Dermis blood vessel endothelial cell (primary cell): ENCODE measurements around the gene SLC16A1. TPM values are rescaled to one million over a fixed set of nuclear protein-coding genes. Genes with fewer than 3 reads are reported as not detected.
"Not testable (repeated sequence)": the region's sequence is repeated elsewhere in the genome, so short reads cannot be mapped to it uniquely, and the experiment has no call there.

Experiments used
- DNase-seq: peaks from one replicate; pipeline ENCODE4 v3.0.0; 2010
- total RNA-seq: library from RNA; depleted of rRNA; stranded (reverse); fragments of >200 nt; gene quantifications from 2 replicates; pipeline ENCODE4 v1.2.3, GENCODE V29; 2014

SLC16A1 gene, protein sequence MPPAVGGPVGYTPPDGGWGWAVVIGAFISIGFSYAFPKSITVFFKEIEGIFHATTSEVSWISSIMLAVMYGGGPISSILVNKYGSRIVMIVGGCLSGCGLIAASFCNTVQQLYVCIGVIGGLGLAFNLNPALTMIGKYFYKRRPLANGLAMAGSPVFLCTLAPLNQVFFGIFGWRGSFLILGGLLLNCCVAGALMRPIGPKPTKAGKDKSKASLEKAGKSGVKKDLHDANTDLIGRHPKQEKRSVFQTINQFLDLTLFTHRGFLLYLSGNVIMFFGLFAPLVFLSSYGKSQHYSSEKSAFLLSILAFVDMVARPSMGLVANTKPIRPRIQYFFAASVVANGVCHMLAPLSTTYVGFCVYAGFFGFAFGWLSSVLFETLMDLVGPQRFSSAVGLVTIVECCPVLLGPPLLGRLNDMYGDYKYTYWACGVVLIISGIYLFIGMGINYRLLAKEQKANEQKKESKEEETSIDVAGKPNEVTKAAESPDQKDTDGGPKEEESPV
- total RNA-seq, result 94.8 and 99.7 TPM in 2 replicates

DNA sequence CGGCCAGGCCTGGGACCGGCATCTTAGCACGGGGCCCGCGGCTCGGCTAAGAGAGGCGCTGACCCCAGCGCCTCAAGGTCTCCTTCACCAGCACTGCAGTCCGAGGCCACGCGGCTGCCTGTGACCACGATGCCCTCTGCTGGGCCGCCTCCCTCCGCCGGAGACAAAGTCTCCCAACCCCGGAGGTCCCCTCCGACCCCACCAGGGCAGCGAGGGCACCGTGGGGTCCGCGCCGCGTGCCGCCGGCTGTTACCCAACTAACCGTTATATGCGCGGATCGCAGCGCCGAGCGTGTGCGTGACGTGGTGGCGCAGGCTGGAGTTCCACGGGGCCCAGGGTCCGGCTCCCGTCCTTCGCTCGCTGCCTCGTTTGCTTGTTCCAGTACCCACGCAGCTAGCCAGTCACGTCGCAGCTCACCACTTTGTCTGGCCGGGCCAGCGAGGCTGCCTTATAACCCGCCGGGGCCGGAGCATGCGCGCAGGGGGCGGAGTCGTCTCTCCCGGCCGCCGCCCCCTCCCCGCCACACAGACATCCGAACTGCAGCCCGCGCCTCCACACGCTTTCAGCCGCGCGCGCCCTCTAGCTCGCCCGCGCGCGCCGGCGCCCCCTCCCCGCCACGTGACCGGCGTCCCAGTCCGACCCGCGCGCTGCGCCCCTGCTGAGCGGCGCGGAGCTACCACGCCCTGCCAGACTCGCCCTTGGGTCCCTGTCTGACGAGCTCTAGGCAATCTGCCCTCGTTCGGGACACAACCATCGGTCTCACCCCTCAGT lies at the start of gene SLC16A1:
Gene SLC16A1, minus strand, starts transcription at position 424 of the 771 bp plus-strand sequence. CDS start 26,888 bp downstream, outside the sequence.
- peak; percentile 97 for DNase-seq

DNA sequence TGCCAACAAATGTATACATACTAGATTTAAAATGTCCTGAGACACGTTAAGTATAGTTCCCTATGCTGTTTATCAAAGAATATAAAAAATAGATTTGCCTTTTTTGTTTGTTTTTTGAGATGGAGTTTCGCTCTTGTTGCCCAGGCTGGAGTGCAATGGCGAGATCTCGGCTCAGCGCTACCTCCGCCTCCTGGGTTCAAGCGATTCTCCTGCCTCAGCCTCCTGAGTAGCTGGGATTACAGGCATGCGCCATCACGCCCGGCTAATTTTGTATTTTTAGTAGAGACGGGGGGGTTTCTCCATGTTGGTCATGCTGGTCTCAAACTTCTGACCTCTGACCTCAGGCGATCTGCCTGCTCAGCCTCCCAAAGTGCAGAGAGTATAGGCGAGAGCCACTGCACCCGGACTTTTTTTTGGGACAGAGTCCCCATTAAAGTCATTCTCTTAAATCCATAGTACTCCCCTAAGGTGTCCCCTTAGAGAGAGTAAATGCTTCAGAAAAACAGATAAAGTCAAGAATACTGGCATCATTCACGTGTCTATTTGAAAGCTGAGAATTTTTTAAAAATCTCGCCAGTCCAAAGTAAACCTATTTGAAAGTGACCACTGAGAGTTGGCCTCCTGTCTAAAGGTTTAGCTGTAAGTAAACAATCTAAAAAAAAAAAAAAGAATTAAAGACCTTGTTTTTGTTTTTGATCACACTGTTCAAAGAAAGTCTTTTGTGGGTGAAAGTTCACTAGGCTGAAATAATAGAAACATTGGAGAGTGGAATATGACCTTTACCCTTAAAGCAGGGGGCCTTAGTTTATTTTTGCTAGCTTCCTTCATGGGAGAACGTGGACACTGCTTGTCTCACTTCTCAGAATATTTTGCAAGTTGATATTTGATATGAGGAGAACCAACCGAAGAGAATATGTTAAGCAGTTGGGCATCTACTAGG lies 48.0 kb upstream of the SLC16A1 start:
- no peak for DNase-seq

DNA sequence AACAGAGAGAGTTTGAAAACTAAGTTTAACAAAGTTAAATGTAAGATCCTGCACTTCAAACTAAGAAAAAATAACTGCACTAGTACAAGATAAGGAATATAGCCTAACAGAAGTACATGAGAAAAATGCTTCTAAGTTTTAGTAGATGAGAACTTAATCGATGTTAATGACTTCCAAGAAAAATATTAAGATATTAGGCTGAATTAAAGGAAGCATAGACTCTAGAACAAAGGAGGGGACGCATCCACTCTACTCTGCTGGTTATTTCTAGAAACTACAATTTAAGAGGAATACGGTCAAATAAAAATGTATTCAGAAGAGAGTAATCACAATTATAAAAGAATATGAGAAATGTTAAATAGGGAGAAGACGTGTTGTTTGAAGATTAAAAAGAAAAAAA lies 46.3 kb upstream of the SLC16A1 start:
- DNase-seq, result no peak

DNA sequence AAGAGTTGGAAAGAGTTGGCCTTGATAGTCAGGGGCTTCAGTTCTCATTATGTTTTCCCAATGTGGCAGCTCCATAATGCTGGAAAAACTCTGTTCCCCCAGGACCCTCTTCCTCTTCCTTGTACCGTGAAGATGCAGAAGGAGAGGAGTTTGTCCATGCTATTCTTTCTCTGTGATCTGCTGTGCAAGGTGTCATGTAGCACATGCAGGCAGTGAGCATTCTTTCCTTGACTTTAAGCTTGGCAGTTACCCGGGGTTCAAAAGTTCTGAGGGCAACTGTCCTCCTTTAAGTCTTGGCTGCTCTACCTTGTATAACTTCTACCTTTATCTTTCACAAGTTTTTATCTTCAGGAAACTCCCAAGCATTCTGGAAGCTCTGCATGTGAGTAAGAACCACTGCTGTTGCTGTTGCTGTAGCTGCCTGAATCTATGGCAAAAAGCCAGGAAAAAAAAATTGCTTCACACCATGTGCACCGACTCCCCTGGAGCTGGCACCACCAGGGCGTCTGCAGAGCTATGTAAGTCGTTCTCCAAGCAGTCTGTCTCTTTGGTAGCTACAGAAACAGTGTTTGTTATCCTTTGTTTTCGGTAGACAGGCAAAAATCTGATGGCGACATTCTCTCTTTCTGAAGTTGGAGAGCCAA lies 42.7 kb upstream of the SLC16A1 start:
- DNase-seq, result peak; percentile 77

DNA sequence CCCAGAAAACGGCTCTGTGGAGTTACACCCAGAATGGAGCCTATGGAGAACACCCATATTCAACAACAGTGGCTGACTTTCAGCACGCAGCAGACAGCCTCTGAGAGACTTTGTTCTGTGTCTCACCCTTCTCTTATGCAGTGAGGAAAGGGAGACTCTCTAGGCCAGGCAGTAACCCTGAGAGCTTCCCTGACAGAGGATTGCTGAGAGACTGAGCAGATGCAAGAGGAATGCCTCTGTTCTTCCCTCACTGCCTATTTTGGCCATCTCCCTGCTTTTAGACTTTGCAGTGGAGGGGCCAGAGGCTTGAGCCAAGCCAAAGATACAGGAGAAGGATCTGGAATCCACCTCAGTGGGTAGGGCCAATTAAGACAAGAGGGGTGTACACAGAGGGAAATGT lies 41.8 kb upstream of the SLC16A1 start:
- DNase-seq, result no peak

DNA sequence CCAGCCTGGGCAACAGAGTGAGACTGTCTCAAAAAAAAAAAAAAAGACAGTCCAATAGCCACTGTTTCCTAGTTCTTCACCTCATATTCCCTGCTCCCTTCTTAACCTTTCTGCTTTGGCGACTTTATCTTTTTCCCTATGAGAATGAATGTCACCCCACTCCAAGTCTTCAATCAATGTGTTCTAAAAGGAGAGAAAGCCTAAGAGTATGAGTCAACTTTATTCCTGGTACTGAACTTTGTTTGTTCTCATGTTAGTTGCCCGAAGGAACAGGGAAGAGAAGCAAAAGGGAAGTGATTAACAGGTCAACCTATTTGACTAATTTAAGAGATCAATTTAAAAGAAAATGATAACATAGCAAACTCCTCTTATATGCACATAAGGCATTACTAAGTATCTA lies 39.9 kb upstream of the SLC16A1 start:
- DNase-seq, result peak; percentile 46

DNA sequence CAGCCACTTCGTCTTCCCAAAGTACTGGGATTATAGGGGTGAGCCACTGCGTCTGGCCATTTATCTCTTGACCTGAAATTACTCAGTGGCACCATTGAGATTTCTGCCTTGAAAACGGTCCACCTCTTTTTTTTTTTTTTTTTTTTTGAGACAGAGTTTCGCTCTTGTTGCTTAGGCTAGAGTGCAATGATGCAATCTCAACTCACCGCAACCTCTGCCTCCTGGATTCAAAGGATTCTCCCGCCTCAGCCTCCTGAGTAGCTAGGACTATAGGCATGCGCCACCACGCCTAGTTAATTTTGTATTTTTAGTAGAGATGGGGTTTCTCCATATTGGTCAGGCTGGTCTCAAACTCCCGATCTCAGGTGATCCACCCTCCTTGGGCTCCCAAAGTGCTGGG lies 39.0 kb upstream of the SLC16A1 start:
- not testable (repeated sequence) for DNase-seq

DNA sequence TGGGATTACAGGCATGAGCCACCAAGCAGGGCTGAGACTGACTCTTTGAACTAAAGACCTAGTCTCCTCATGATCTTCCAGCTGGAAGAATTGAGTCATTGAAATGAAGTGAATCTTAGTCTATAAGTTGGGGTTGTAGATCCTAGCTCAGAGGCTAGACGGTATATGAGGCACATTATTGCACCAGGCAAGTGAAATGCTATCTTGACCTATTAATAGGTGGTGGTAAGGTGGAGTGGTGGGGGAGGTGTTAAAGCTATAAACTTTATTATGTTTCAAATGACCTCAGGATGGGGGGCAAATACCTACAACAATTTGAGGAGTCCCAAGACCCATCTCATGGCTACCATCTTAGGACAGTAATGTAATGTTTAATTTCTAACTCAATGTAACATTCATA lies 36.8 kb upstream of the SLC16A1 start:
- no peak for DNase-seq

DNA sequence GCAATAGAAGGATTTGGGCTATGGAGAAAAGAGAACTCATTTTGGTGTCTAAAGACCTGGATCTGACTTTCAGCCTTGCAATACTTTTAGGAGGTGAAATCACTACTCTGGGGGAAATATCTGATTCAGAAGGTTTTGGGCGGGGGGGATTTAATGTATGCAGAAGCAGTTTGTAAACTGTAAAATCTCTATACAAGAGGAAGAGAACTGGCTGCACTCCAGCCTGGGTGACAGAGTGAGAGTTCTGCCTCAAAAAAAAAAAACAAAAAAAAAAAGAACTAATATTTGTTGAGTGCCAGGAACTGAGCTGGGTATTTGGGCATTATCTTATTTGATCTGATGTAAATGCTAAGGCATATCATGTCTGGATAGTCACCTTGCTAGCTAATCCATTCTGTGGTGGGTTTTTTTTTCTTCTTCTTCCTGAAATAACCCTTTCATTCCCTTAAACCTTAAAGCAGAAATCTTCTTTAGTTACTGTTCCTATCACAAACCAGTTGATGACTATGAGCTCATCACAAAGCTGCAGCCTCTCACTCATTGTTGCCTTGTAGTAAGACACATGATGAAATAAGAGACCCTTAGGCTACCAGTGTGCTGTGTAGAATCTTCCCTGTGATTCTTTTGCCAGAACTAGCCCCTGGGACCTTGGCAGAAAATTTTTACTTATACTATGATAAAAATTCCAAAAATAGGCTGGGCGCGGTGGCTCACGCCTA lies 35.6 kb upstream of the SLC16A1 start:
- no peak for DNase-seq

DNA sequence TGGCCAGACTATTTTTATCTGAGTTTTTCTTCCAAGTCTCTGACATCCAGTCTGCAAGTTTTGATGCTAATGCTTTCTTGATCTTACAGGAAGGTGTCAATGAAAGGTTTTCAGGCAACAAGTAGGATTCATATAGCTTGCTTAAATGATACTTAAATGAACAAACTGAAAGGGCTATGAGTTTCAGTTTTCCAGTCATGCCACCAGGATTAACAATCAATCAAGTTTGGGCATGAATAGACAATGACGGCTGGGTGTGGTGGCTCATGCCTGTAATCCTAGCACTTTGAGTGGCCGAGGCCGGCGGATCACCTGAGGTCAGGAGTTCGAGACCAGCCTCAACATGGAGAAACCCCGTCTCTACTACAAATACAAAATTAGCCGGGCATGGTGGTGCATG lies 34.3 kb upstream of the SLC16A1 start:
- no peak for DNase-seq

DNA sequence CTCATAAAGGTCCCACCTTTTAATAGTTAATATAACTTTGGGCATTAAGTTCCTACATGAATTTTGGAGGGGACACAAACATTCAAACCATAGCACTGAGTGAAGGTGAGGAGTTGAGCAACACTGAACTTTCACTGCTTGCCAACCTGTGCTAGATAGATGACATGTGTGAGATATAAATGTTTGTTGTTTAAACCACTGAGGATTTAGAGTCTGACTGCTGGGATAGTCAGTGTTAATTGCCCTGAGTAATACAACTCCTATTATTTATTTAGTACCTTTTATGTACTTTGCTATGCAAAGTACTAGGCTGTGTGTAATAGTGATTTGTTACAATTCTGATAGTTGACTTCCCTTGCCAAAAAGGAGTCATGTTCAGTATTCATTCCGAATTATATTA lies 32.4 kb upstream of the SLC16A1 start:
- DNase-seq, result no peak

DNA sequence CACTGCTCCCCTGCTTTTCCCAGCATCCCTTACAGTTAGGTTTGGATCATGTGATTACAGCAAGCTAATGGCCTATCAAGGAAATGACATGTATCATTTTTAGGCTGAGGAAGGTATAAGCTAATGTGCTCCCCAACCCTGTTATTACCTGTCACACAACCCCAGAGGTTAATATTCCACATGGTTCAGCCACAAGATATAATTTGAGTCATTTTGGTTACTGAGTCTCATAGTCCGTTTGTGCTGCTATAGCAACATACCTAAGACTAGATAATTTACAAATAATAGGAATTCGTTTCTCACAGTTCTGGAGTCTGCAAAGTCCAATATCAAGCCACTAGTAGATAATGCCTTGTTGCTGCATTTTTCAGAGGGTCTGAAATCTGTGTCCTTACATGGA lies 29.1 kb upstream of the SLC16A1 start:
- DNase-seq, result no peak

DNA sequence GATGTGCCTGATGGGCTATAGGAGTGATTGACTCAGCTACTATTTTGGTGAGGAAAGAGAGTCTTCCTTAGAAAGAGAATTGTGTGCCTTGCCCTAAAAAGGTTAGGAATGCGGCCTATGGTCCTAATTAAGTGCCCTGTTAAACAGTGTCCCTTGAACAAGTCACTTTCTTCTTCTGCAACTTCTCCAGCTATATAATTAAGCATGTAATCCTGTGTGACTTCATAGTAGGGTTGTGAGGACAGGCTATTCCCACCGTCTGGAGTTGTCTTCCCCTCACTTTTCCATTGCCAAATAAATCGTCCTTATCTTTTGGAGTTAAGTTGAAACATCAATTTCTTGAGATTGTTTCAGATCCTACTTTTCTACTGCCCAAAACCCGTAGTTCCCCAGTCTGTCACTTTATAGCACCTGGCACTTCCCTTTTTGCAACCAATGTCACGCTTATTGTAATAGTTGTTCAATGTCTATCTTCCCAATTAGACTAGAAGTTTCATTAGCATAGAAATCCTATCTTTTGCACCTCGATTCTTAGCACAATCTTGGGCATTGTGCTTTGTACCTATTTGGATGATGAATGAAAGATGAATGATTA lies 27.6 kb upstream of the SLC16A1 start:
- no peak for DNase-seq

DNA sequence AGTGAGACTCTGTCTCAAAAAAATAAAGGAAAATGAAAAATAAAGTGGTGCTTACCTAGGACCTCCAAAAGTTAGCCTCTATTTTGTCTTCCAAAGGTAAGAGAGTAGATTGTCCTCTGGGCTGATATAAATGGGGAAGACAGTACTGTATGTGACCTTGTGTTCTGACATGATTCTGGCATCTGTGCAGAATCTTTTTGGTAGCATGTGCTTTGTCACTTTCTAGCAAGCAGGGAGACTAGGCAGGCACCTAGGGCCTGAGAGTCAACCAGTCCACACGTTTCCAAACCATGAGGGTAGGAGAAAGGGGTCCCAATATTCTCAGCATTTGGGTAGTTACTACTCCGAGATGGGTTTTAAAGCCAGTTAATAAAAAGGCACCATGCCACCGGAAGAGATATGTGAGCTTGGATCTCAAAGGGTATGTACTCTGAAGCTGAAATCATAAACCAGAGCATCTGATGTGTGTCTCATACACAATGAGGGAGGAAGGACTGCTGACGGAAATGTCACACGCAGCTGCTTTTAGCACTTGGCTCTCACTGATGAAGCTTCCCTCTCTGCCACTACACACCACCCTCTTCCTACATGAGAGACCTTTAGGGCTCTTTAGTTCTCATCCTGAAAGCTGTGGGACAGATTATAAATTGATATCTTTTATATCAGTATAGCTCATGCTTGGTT lies 27.0 kb upstream of the SLC16A1 start:
- DNase-seq, result peak; percentile 11

DNA sequence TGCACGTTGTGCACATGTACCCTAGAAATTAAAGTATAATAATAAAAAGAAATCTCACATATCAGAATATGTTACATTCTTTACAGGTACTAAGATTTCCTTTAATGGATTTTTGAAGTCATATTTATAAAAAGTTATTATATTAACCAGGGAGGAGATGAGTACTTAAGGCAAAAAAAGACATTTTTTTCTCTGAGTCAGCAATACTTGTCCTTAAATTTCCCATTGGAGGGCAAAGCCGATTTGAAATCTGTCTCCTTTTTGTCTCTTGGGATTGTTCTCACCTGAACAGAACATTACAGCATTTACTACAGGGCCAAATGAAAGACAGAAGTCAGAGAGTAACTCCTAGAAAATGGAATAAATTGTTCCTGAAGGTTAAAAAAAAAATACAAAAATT lies 26.3 kb upstream of the SLC16A1 start:
- DNase-seq, result no peak

DNA sequence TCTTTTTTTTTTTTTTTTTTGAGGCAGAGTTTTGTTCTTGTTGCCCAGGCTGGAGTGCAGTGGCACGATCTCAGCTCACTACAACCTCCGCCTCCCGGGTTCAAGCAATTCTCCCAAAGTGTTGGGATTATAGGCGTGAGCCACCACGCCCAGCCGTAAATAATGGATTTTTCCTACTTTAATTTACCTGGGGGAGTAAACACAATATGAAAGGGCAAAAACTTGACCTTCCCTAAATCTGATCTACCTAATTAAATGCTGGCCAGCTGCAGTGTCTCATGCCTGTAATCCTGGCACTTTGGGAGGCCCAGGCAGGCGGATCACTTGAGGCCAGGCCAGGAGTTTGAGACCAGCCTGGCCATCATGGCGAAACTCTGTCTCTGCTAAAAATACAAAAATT lies 25.8 kb upstream of the SLC16A1 start:
- not testable (repeated sequence) for DNase-seq

DNA sequence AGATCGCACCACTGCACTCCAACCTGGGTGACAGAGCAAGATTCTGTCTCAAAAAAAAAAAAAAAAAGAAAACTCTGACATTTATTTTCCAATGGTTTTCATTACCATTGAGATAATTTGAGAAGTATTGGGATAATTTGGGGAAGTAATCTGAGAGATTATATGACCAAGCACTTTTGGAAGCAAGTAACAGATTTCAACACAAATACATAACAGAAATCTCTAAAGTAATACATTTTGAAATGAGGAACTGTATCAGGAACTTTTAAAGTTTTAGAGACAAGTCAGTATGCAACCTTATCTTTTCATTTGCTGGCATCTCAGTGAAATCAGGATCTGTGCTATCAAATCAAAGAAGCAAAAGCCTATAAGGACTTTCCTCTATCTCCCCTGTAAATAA lies 25.4 kb upstream of the SLC16A1 start:
- DNase-seq, result no peak

DNA sequence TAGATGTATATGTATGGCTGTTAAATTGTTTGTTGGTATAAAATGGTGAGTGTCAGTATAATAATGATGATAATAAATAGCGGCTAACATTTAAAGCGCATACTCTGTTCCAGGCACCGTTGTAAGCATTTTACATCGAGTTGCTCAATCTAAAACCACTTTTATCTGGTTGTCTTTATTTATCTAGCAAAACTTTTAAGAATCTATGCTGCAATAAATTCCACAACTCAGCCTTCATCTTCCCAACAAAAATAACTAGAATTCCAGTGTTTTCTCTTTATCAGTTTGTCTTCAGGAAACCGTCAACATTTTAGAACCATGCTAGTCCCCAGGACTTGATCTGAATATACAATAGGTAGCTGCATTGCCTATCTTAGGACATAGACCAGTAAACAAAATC lies 19.3 kb upstream of the SLC16A1 start:
- no peak for DNase-seq

DNA sequence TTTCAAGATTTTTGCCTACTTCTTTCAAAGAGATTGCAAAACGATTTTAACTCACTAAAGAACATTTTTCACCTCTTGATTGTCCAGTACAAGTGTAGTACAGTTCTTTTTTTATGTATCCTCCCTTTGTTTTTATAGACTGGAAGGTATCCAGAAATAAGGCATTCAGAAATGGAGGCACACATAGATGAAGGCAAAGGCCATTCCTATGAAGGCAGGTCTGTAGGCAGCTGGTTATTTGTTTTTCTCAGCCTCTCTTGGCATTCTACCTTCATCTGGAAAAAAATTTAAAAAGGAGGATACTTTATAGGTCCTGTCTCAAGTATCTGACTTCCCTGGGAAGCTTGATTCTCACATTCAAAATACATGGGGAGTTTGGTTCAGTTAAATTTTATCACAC lies 18.6 kb upstream of the SLC16A1 start:
- peak; percentile 45 for DNase-seq

DNA sequence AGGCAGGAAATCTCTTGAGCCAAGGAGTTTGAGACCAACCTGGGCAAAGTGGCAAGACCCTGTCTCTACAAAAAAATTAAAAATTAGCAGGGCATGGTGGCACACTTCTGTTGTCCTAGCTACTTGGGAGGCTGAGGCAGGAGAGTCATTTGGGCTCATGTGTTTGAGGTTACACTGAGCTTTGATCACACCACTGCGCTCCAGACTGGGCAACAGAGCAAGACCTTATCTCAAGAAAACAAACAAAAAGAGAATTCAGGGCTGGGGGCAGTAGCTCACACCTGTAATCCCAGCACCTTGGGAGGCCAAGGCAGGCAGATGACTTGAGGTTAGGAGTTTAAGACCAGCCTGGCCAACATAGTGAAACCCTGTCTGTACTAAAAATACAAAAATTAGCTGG lies 17.8 kb upstream of the SLC16A1 start:
- no peak for DNase-seq
